H1 (cell line): ENCODE data around the gene EMC1. TPM values are rescaled to one million over a fixed set of nuclear protein-coding genes. Genes with fewer than 3 reads are reported as not detected.
A peak's percentile ranks its signal among the peaks of the same experiment; 100 is the strongest.

Experiments used
- CTCF ChIA-PET: fragments of 300-600 bp; sonication (Branson Sonifier 250); formaldehyde crosslinking; loops from one replicate; lab custom pipeline; 2021; ENCODE audit not compliant: partially characterized antibody; lab: Charles Lee
- POLR2A ChIA-PET: fragments of 300-600 bp; sonication (Branson Sonifier 250); formaldehyde crosslinking; loops from one replicate; lab custom pipeline; 2021; ENCODE audit warnings: inconsistent platforms; ENCODE audit not compliant: partially characterized antibody; lab: Charles Lee
- DNase-seq, 2 experiments: peaks; one replicate each; pipeline versions ENCODE4 v3.0.0 to v3.0.0-alpha.2; 2010 to 2022; ENCODE audit warnings: low spot score in 2 of 2, low read depth in 1 of 2, mixed read lengths in 1 of 2
- FAIRE-seq: peaks from 2 replicates; lab custom pipeline; 2011; peaks lifted over from hg19 to GRCh38; lab: Jason Lieb, UNC
- H2AFZ ChIP-seq: 2 replicates; pipeline ENCODE4 v1.8.1; 2012; ENCODE audit warnings: low read length, inconsistent platforms
- H2AK5ac ChIP-seq: 2 replicates; pipeline ENCODE4 v1.6.1; 2013; ENCODE audit warnings: low read depth, low read length
- H2BK120ac ChIP-seq: replicated peaks from 2 replicates; pipeline ENCODE3; 2013; ENCODE audit warnings: low read depth, low read length, inconsistent platforms
- H2BK12ac ChIP-seq: 2 replicates; pipeline ENCODE4 v1.6.1; 2013; ENCODE audit warnings: low read depth, low read length
- H2BK15ac ChIP-seq: 2 replicates; pipeline ENCODE4 v1.6.1; 2013; ENCODE audit warnings: low read length
- H2BK20ac ChIP-seq: 2 replicates; pipeline ENCODE4 v1.6.1; 2013; ENCODE audit warnings: low read length
- H2BK5ac ChIP-seq: 2 replicates; pipeline ENCODE4 v1.6.1; 2013; ENCODE audit warnings: low read depth, low read length
- H3K14ac ChIP-seq: 2 replicates; pipeline ENCODE4 v1.6.1; 2013; ENCODE audit warnings: inconsistent platforms; ENCODE audit not compliant: insufficient read length
- H3K18ac ChIP-seq: 2 replicates; pipeline ENCODE4 v1.6.1; 2013; ENCODE audit warnings: low read length; ENCODE audit errors: extremely low read depth
- H3K23ac ChIP-seq: 2 replicates; pipeline ENCODE4 v1.6.1; 2013; ENCODE audit warnings: inconsistent platforms; ENCODE audit not compliant: insufficient read length
- H3K23me2 ChIP-seq: 2 replicates; pipeline ENCODE4 v1.6.1; 2013; ENCODE audit warnings: low read depth, low read length
- H3K27ac ChIP-seq: 2 replicates; pipeline ENCODE4 v1.6.1; 2011; ENCODE audit warnings: low read depth, low read length, inconsistent platforms
- H3K27me3 ChIP-seq, 4 experiments: replicated peaks in 1 of 4; 1 replicate in 1 of 4; 2 replicates in 3 of 4; pipeline versions ENCODE4 v1.6.1 to v1.8.1; 2011 to 2013; ENCODE audit warnings: low read length in 3 of 4, mild to moderate bottlenecking in 3 of 4, inconsistent platforms in 2 of 4, mixed read lengths in 2 of 4, moderate library complexity in 1 of 4; ENCODE audit not compliant: control insufficient read depth in 3 of 4, insufficient read depth in 3 of 4; ENCODE audit errors: extremely low read depth in 1 of 4
- H3K36me3 ChIP-seq, 4 experiments: 2 replicates each; pipeline versions ENCODE4 v1.6.1 to v1.8.1; 2011 to 2013; ENCODE audit warnings: mild to moderate bottlenecking in 4 of 4, low read length in 3 of 4, moderate library complexity in 2 of 4, control low read depth in 1 of 4, inconsistent platforms in 1 of 4; ENCODE audit not compliant: insufficient read depth in 4 of 4, control insufficient read depth in 2 of 4
- H3K4ac ChIP-seq: replicated peaks from 2 replicates; pipeline ENCODE3; 2013; ENCODE audit warnings: low read length, low read depth, mixed read lengths, inconsistent platforms; ENCODE audit not compliant: insufficient read length
- H3K4me1 ChIP-seq, 4 experiments: replicated peaks in 1 of 4; 1 replicate in 1 of 4; 2 replicates in 3 of 4; pipeline versions ENCODE4 v1.6.1 to v1.8.1; 2011 to 2013; ENCODE audit warnings: low read length in 3 of 4, inconsistent platforms in 2 of 4, mixed read lengths in 1 of 4; ENCODE audit not compliant: insufficient read depth in 4 of 4, control insufficient read depth in 3 of 4
- H3K4me2 ChIP-seq, 2 experiments: 2 replicates each; pipeline versions ENCODE4 v1.6.1 to v1.8.1; 2011 to 2013; ENCODE audit warnings: low read depth in 2 of 2, low read length in 2 of 2, control low read depth in 1 of 2, inconsistent platforms in 1 of 2, mild to moderate bottlenecking in 1 of 2; ENCODE audit not compliant: insufficient read depth in 1 of 2
- H3K4me3 ChIP-seq, 4 experiments: fragments of 200-600, 300-600 bp in 1 of 4; sonication (generic), shearing (Covaris generic), sonication (Bioruptor Twin) in 1 of 4; 2 replicates each; pipeline versions ENCODE4 v1.5.1 to v1.8.1; 2011 to 2016; ENCODE audit warnings: low read length in 4 of 4, low read depth in 3 of 4, control low read depth in 2 of 4, inconsistent platforms in 2 of 4, mild to moderate bottlenecking in 2 of 4, mixed read lengths in 1 of 4, moderate library complexity in 1 of 4; ENCODE audit not compliant: insufficient read depth in 2 of 4; ENCODE audit errors: extremely low read depth in 1 of 4
- H3K56ac ChIP-seq: replicated peaks from 2 replicates; pipeline ENCODE3; 2013; ENCODE audit warnings: low read depth, mild to moderate bottlenecking, mixed read lengths, low read length, inconsistent platforms; ENCODE audit not compliant: insufficient read length
- H3K79me1 ChIP-seq: 2 replicates; pipeline ENCODE4 v1.6.1; 2013; ENCODE audit warnings: low read depth, low read length, control low read depth
- H3K79me2 ChIP-seq, 2 experiments: 2 replicates each; pipeline versions ENCODE4 v1.6.1 to v1.8.1; 2012 to 2013; ENCODE audit warnings: low read length in 2 of 2, mild to moderate bottlenecking in 2 of 2, inconsistent platforms in 1 of 2; ENCODE audit not compliant: insufficient read depth in 2 of 2, control insufficient read depth in 1 of 2
- H3K9ac ChIP-seq, 4 experiments: replicated peaks in 1 of 4; 1 replicate in 1 of 4; 2 replicates in 3 of 4; pipeline versions ENCODE4 v1.6.1 to v1.8.1; 2011 to 2013; ENCODE audit warnings: low read depth in 3 of 4, low read length in 3 of 4, control low read depth in 2 of 4, mild to moderate bottlenecking in 2 of 4, moderate library complexity in 2 of 4, inconsistent platforms in 1 of 4; ENCODE audit errors: extremely low read depth in 1 of 4
- H3K9me3 ChIP-seq, 2 experiments: 2 replicates each; pipeline versions ENCODE4 v1.6.1 to v1.8.1; 2012 to 2013; ENCODE audit warnings: mild to moderate bottlenecking in 2 of 2, moderate library complexity in 2 of 2, control low read depth in 1 of 2, inconsistent platforms in 1 of 2, low read depth in 1 of 2, low read length in 1 of 2, mixed read lengths in 1 of 2; ENCODE audit not compliant: insufficient read depth in 2 of 2
- H4K20me1 ChIP-seq, 2 experiments: replicated peaks in 1 of 2; 2 replicates each; pipeline versions ENCODE3 to v1.8.1; 2011 to 2013; ENCODE audit warnings: inconsistent platforms in 2 of 2, low read length in 2 of 2, mild to moderate bottlenecking in 1 of 2; ENCODE audit not compliant: insufficient read depth in 2 of 2, control insufficient read depth in 1 of 2
- H4K5ac ChIP-seq: 2 replicates; pipeline ENCODE4 v1.6.1; 2013; ENCODE audit warnings: low read length, low read depth, mixed read lengths, inconsistent platforms; ENCODE audit not compliant: insufficient read length
- H4K8ac ChIP-seq: 2 replicates; pipeline ENCODE4 v1.8.0; 2013; ENCODE audit warnings: mild to moderate bottlenecking, moderate library complexity, low read length, inconsistent platforms; ENCODE audit not compliant: insufficient read depth; ENCODE audit errors: extremely low read depth
- H4K91ac ChIP-seq: replicated peaks from 2 replicates; pipeline ENCODE3; 2013; ENCODE audit warnings: low read length, mixed read lengths, inconsistent platforms; ENCODE audit not compliant: insufficient read length
- KDM5A ChIP-seq: fragments of 200-600 bp; IDR thresholded peaks from 2 replicates; pipeline ENCODE4 v1.7.1; 2012; ENCODE audit warnings: mild to moderate bottlenecking, low read length, inconsistent platforms, mixed read lengths
- POLR2AphosphoS5 ChIP-seq: IDR thresholded peaks from 2 replicates; pipeline ENCODE4 v1.6.1; 2011; ENCODE audit warnings: low read depth, low read length
- WGBS, 2 experiments: shearing (Covaris generic) in 1 of 2; methylation state at CpG; one replicate each; pipeline versions ENCODE4 v1.1.6 to v1.1.7; 2013 to 2015; ENCODE audit warnings: low lambda C conversion rate in 2 of 2, mixed read lengths in 2 of 2, inconsistent platforms in 1 of 2, low coverage in 1 of 2, missing lambda C conversion rate in 1 of 2; ENCODE audit not compliant: insufficient replicate concordance in 2 of 2, insufficient coverage in 1 of 2, insufficient read length in 1 of 2; ENCODE audit errors: extremely low coverage in 1 of 2, missing lambda C conversion rate in 1 of 2; 5-methylcytosine and 5-hydroxymethylcytosine counted together
- polyA plus RNA-seq, 7 experiments: library from polyadenylated mRNA; depleted of rRNA in 3 of 7; stranded (reverse) in 5 of 7; unstranded in 2 of 7; fragments of >200 nt in 5 of 7; fragments of 200-250 nt in 2 of 7; gene quantifications; 1 replicate in 5 of 7; 2 replicates in 1 of 7; 4 replicates in 1 of 7; pipeline versions ENCODE4 v1.2.1 to v1.2.3, GENCODE V29; 2011 to 2013; ENCODE audit warnings: missing spikeins in 2 of 7, mixed read lengths in 2 of 7
- total RNA-seq: library from RNA; stranded (reverse); fragmentation: NEBNext Ultra II Directional; extraction: Animal tissue kit (Norgen Biotek cat#: 25700); gene quantifications from 2 replicates; pipeline ENCODE4 v1.2.1, GENCODE V29; 2021

EMC1 gene
- total and polyA plus RNA-seq, 2 of the 8 experiments (the other 6 are each of a cell fraction or from before 2014, with no cell fraction given) = 51.0 to 53.5 TPM

- H4K8ac ChIP-seq = no peak overlapping the region
- H3K23me2 ChIP-seq = peaks cover 9% of the 10 kb centered on the region
- TF ChIP-seq KDM5A (no peak), POLR2AphosphoS5 (0 out of 2 replicates have a peak, but pooled peaks have one; percentile 8)
- no peak overlapping the region for H3K56ac ChIP-seq
- H3K4me2 ChIP-seq = peak overlapping the region; percentile 79 to 96
- no peak overlapping the region for H3K23ac ChIP-seq
- H3K79me2 ChIP-seq = peaks cover 36 to 76% of the 10 kb centered on the region in 2 experiments
- peak overlapping the region; percentile 37 for H4K5ac ChIP-seq
- H4K91ac ChIP-seq = no peak overlapping the region
- no peaks in the 10 kb centered on the region for H3K9me3 ChIP-seq
- peaks cover 0 to 5% (median 3%) of the 10 kb centered on the region in 4 experiments; a peak in 3 of 8 replicates for H3K36me3 ChIP-seq
- H2BK12ac ChIP-seq = no peak overlapping the region
- H2BK120ac ChIP-seq = no peak overlapping the region
- no peak overlapping the region for H2BK20ac ChIP-seq
- H3K18ac ChIP-seq = no peak overlapping the region
- H2AK5ac ChIP-seq = no peak overlapping the region
- no peak for FAIRE-seq
- WGBS, 2 experiments = 27% methylated on average over 12 of the region's 12 CpGs; no CpG with 5 or more reads in 1 of the 2 experiments
- H2BK5ac ChIP-seq = peak overlapping the region; percentile 84
- no peak for DNase-seq
- peaks cover 5% of the 10 kb centered on the region; the same call in 1 of the 2 replicates for H3K79me1 ChIP-seq
- CTCF ChIA-PET = interaction anchor here (0.6 to 2.7 kb wide), 4 partner anchors 9 to 1926 kb away, joined by 3 to 8 read pairs (median 4); no protein-coding TSS in a partner anchor
- POLR2A ChIA-PET = interaction anchor here (0.6 to 6.4 kb wide), 14 partner anchors 9 to 306 kb away, joined by 3 to 42 read pairs (median 4); partner anchors contain the start of genes EMC1 and MRTO4
- H2AFZ ChIP-seq = peak overlapping the region; percentile 66
- peak overlapping the region; percentile 35 for H3K14ac ChIP-seq
- peak overlapping the region; percentile 76 to 95 (median 91) for H3K4me3 ChIP-seq
- no peak overlapping the region for H3K4ac ChIP-seq
- peak overlapping the region; percentile 91 for H3K27ac ChIP-seq
- no peak overlapping the region for H2BK15ac ChIP-seq
- H3K27me3 ChIP-seq = no peaks in the 10 kb centered on the region
- peaks cover 10 to 19% of the 10 kb centered on the region in 2 experiments for H4K20me1 ChIP-seq
- H3K9ac ChIP-seq = peak overlapping the region; percentile 71 to 92 (median 80)
- H3K4me1 ChIP-seq = peaks cover 0 to 8% (median 0%) of the 10 kb centered on the region in 4 experiments; a peak in 3 of 7 replicates
Measured at GRCh38 chr1:19210772-19211549, 40.4 kb downstream of the EMC1 start.
